SK-N-MC (cell line): ENCODE data around the gene VSTM2A.

ENCODE experiments used
- EZH2 ChIP-seq: fragments of 200-600 bp; sonication (generic); IDR thresholded peaks from one replicate; pipeline ENCODE4 v1.6.1; 2017; ENCODE audit warnings: antibody characterized with exemption
- POLR2AphosphoS5 ChIP-seq: IDR thresholded peaks from 2 replicates; pipeline ENCODE4 v1.6.1; 2012; ENCODE audit warnings: mild to moderate bottlenecking, low read depth, low read length, borderline replicate concordance

DNA sequence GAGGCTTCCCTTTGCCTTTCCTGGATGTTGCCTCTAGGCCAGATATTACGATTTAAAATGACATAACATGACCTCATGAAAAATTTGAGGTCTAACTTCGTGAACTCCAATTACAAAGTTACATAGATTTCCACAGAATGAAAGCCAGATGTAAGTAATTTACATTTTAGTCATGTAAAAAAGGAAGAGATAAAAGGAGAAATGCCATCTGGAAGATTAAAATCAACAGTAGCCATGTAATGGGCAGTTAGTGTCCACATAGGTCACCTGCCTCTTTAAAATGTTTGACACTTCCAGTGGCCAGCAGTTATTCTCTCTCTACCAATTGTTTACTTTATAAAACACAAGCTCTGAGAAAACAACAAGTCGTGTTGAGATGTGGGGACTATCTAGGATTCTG, 4.1 kb upstream of the VSTM2A start:
- TF ChIP-seq POLR2AphosphoS5: no peak
- TF ChIP-seq EZH2: no peak
